LNCaP clone FGC (cell line): Measurements from ENCODE around the gene CDKN1B.
A peak's percentile ranks its signal among the peaks of the same experiment; 100 is the strongest.

ENCODE experiments used
- DNase-seq: peaks from one replicate; pipeline ENCODE4 v3.0.0-alpha.2; 2011; ENCODE audit warnings: low read depth
- H3K4me3 ChIP-seq: 2 replicates; pipeline ENCODE4 v1.5.1; 2011; ENCODE audit warnings: mild to moderate bottlenecking, low read depth, low read length, control low read depth
- TF ChIP-seq, protein P1 (sequence below): IDR thresholded peaks from 2 replicates; pipeline ENCODE4 v1.5.1; 2012; ENCODE audit warnings: mild to moderate bottlenecking; ENCODE audit not compliant: control insufficient read depth, insufficient read depth; ENCODE audit errors: extremely low read depth

CDKN1B gene

DNA sequence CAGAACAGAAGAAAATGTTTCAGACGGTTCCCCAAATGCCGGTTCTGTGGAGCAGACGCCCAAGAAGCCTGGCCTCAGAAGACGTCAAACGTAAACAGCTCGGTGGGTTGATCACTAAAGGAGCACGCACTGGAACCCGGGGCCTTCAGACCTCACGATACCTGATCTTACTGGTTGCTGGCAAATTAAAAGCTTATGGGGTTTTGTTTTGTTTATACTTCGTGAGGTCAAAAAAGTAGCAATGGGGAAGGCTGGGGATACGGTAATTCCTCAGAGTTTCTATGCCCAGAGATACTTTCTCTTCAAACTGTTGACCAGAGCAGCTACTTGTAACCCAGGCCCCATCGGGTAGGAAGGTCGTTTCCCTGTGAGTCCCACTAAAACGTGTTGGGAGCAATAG lies 1.7 kb downstream of the CDKN1B start:
- TF ChIP-seq, protein P1, sequence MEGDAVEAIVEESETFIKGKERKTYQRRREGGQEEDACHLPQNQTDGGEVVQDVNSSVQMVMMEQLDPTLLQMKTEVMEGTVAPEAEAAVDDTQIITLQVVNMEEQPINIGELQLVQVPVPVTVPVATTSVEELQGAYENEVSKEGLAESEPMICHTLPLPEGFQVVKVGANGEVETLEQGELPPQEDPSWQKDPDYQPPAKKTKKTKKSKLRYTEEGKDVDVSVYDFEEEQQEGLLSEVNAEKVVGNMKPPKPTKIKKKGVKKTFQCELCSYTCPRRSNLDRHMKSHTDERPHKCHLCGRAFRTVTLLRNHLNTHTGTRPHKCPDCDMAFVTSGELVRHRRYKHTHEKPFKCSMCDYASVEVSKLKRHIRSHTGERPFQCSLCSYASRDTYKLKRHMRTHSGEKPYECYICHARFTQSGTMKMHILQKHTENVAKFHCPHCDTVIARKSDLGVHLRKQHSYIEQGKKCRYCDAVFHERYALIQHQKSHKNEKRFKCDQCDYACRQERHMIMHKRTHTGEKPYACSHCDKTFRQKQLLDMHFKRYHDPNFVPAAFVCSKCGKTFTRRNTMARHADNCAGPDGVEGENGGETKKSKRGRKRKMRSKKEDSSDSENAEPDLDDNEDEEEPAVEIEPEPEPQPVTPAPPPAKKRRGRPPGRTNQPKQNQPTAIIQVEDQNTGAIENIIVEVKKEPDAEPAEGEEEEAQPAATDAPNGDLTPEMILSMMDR = no peak
- H3K4me3 ChIP-seq = peak overlapping the region; percentile 96
- no peak for DNase-seq

DNA sequence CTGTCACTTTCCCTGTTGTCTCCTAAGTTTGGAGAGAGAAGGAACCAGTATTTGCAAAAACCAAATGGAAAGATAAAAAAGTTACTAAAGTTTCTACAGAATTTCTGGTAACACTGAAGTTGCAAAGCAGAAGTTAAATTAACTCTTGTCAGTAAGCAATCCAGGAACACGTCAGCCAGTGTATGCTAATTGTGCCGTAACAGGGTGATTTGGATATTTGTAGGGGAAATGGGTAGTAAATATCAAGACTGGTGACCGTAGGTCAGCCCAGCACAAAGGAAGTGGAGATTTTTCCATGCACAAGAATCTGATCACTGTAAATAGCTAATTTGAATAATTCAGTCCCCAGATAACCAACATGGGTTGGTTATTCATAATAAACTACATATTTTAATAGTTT lies 2.3 kb downstream of the CDKN1B start:
- H3K4me3 ChIP-seq = peak overlapping the region; percentile 96
- DNase-seq = no peak
- TF ChIP-seq, protein P1 = no peak

DNA sequence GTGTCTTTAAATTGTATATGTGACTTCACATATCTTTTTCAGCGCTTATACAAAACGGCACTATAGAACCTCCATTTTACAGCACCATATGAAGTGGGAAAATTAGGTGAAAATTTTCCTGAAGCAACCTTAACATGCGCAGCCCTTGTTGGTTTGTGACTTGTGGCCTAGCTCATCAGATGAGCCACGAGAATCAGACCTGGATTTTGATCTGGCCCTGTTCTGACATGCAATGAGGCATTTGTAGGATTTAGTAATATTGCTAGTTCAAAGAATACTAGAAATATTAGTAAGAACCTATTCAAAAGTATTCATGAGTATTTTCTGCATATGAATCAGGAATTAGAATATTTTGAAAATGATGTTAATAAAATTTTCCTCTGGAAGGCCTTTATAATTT lies 2.9 kb downstream of the CDKN1B start:
- TF ChIP-seq, protein P1 = no peak
- DNase-seq = no peak
- peak overlapping the region; percentile 96 for H3K4me3 ChIP-seq

DNA sequence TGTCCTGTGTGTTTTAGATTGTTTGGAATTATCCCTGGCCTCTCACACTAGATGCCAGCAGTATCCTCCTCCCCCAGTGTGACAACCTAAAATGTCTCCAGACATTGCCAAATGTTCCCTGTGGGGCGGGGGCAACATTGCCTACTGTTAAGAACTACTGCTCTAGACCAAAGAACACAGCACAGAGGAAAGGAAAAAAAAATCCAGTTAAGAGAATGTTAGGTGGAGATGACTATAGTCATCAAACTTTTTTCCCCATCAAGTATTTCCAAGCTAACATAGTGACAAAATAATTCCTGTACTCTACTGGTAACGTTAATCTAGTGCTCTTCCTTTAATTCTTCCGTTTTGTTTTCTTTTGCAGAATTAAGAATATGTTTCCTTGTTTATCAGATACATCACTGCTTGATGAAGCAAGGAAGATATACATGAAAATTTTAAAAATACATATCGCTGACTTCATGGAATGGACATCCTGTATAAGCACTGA lies 3.5 kb downstream of the CDKN1B start:
- DNase-seq = no peak
- peak overlapping the region; percentile 28 for H3K4me3 ChIP-seq
- TF ChIP-seq, protein P1 = no peak

DNA sequence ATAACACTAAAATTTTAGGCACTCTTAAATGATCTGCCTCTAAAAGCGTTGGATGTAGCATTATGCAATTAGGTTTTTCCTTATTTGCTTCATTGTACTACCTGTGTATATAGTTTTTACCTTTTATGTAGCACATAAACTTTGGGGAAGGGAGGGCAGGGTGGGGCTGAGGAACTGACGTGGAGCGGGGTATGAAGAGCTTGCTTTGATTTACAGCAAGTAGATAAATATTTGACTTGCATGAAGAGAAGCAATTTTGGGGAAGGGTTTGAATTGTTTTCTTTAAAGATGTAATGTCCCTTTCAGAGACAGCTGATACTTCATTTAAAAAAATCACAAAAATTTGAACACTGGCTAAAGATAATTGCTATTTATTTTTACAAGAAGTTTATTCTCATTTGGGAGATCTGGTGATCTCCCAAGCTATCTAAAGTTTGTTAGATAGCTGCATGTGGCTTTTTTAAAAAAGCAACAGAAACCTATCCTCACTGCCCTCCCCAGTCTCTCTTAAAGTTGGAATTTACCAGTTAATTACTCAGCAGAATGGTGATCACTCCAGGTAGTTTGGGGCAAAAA lies 4.1 kb downstream of the CDKN1B start:
- no peak overlapping the region; the same call in 1 of the 2 replicates for H3K4me3 ChIP-seq

DNA sequence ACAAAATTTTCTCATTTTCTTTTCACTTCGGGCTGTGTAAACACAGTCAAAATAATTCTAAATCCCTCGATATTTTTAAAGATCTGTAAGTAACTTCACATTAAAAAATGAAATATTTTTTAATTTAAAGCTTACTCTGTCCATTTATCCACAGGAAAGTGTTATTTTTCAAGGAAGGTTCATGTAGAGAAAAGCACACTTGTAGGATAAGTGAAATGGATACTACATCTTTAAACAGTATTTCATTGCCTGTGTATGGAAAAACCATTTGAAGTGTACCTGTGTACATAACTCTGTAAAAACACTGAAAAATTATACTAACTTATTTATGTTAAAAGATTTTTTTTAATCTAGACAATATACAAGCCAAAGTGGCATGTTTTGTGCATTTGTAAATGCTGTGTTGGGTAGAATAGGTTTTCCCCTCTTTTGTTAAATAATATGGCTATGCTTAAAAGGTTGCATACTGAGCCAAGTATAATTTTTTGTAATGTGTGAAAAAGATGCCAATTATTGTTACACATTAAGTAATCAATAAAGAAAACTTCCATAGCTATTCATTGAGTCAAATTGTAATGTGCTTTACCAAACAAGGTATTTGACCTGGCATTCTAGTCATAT lies 4.8 kb downstream of the CDKN1B start:
- TF ChIP-seq, protein P1 = no peak
- H3K4me3 ChIP-seq = peak overlapping the region; percentile 75
- DNase-seq = no peak

More for the DNA sequence above, 4.1 kb downstream of the CDKN1B start:
- DNase-seq = no peak
- TF ChIP-seq, protein P1 = no peak
